ENCODE data around the gene FMO2.

GRCh38 chr1:171220581-171221054, 35.5 kb downstream of the FMO2 start:
- no peak for TF ChIP-seq POLR2A (IDR thresholded peaks at IDR 0.05)
- no peak for TF ChIP-seq CTCF (IDR thresholded peaks at IDR 0.05)
- no peak for TF ChIP-seq POLR2AphosphoS5 (IDR thresholded peaks at IDR 0.05; ENCODE audit: insufficient read depth in 1 of 2, low read depth in 1 of 2)

All from vagina (tissue), 2 donors.